BE2C (cell line): Measurements from ENCODE around the gene MVB12B.

Experiments
- DNase-seq: peaks from one replicate; pipeline ENCODE4 v3.0.0-alpha.2; 2020
- H3K27me3 ChIP-seq: fragments of 250-450 bp; sonication (Bioruptor Pico); 2 replicates; pipeline ENCODE4 v1.5.1; 2020; ENCODE audit warnings: mild to moderate bottlenecking
- H3K36me3 ChIP-seq: fragments of 250-450 bp; sonication (Bioruptor Pico); 2 replicates; pipeline ENCODE4 v1.5.1; 2020; ENCODE audit warnings: mild to moderate bottlenecking
- H3K4me1 ChIP-seq: fragments of 250-450 bp; sonication (Bioruptor Pico); 2 replicates; pipeline ENCODE4 v1.5.1; 2020
- H3K4me3 ChIP-seq: 2 replicates; pipeline ENCODE4 v1.5.1; 2011; ENCODE audit warnings: low read depth, low read length
- H3K9me3 ChIP-seq: fragments of 250-450 bp; sonication (Bioruptor Pico); 2 replicates; pipeline ENCODE4 v1.5.1; 2020
- TF ChIP-seq, protein P1 (sequence below): IDR thresholded peaks from 2 replicates; pipeline ENCODE4 v1.5.1; 2012; ENCODE audit warnings: mild to moderate bottlenecking, low read depth, low read length

Gene MVB12B

DNA sequence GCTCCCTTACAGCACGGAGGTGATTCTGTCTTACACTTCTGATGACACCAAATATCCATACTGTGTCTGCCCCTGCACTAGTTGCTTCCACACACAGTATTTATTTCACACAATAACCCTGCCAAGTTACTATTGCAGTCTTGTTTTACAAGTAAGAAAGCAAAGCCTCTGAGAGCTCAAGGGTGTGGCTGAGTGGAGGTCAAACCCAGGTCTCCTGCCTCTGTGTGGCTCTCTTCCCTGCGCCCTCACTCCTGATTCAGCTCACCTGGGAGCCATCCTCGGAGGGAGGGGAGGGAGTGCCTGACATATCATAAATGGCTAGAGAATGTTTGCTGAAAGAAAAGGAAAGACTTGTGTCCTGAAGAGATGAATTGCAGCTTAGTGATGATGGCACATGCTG, 41.0 kb downstream of the MVB12B start:
- H3K36me3 ChIP-seq: no peaks in the 10 kb centered on the region
- TF ChIP-seq, protein P1, sequence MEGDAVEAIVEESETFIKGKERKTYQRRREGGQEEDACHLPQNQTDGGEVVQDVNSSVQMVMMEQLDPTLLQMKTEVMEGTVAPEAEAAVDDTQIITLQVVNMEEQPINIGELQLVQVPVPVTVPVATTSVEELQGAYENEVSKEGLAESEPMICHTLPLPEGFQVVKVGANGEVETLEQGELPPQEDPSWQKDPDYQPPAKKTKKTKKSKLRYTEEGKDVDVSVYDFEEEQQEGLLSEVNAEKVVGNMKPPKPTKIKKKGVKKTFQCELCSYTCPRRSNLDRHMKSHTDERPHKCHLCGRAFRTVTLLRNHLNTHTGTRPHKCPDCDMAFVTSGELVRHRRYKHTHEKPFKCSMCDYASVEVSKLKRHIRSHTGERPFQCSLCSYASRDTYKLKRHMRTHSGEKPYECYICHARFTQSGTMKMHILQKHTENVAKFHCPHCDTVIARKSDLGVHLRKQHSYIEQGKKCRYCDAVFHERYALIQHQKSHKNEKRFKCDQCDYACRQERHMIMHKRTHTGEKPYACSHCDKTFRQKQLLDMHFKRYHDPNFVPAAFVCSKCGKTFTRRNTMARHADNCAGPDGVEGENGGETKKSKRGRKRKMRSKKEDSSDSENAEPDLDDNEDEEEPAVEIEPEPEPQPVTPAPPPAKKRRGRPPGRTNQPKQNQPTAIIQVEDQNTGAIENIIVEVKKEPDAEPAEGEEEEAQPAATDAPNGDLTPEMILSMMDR: no peak
- H3K4me3 ChIP-seq: no peak overlapping the region
- H3K4me1 ChIP-seq: no peaks in the 10 kb centered on the region
- H3K27me3 ChIP-seq: no peaks in the 10 kb centered on the region
- DNase-seq: no peak
- no peaks in the 10 kb centered on the region; the same call in 1 of the 2 replicates for H3K9me3 ChIP-seq

DNA sequence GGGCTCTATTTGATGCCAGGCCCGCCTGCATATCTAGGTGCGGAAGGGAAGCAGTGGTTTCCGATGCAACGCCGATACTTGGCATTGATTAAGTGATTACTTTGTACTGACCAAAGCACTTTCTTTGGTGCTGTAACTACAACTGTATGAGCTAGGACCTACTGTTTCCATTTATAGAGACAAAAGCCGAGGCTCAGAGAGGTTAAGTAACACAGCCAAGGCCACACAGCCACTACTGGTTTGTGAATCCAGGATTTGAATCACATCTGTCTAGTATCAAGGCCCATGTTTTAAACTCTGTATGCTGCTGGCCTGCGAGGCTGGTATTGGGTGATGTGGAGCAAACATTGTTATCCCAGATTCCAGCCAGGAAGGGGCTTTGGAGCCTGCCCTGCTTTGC, 41.4 kb downstream of the MVB12B start:
- H3K9me3 ChIP-seq: no peaks in the 10 kb centered on the region; the same call in 1 of the 2 replicates
- no peaks in the 10 kb centered on the region for H3K36me3 ChIP-seq
- DNase-seq: no peak
- no peaks in the 10 kb centered on the region for H3K27me3 ChIP-seq
- TF ChIP-seq, protein P1: no peak
- H3K4me1 ChIP-seq: no peaks in the 10 kb centered on the region
- H3K4me3 ChIP-seq: no peak overlapping the region

DNA sequence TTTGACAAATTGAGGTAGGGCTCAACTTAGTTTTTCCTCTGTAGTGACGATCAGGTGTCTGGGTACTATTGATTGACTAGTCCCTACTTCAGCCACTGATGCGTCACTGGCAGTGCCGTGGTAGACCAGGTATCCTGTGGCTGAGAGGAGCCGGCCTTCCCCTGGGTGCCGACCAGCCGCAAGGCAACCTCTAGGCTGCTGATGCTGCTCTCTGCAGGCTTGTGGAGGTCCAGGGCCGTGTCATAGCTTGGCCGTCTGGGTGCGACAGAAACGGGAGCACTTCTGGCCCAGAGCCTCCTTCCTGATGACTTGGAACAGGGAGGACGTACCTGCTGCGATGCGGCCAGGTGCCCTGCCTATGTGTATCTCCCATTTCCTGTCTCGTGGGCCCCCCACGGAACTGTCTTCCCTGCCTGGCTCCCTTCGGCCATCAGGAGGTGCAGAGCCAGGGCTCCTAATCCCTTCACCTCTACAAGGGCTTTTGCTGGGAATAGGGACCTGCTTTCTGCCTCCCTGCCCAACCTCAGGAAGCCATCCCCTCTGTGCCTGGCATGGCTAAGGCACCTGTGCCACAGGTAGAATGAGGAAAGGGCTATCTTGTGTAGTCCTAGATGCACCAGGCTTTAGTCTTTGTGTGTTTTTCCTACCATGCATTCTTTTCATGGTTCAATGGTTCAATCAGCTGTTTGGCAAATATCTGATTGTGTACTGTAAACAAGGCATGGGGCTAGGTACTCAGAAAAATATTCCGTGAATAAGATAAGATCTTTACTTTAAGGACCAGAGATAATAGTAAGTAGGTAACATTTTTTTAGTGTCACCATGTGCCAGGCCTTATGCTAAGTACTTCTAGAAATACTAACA, 44.6 kb downstream of the MVB12B start:
- Histone ChIP-seq H3K27me3 (no peaks in the 10 kb centered on the region), H3K4me1 (peaks cover 5% of the 10 kb centered on the region; the same call in 1 of the 2 replicates), H3K9me3 (no peaks in the 10 kb centered on the region), H3K36me3 (no peaks in the 10 kb centered on the region), H3K4me3 (no peak overlapping the region)
- TF ChIP-seq, protein P1: no peak
- DNase-seq: no peak

DNA sequence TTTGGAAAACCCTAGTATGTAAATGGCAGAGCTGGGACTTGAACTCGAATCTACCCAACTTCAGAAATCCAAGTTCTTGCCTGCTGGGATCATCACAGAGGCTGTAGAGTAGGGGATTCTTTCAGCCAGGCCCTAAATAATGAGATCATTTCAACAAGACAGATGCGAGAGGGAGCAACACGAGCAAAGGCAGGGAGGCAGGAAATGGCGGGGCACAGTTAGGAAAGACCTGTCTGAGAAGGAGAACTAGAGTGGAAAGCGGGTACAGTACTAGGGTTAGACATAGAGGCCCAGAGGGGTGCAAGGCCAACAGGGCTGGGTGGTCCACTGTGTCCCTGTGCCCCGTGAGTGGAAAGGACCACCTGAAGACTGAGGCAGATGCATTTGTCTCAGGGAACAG, 46.1 kb downstream of the MVB12B start:
- H3K27me3 ChIP-seq: no peaks in the 10 kb centered on the region
- TF ChIP-seq, protein P1: no peak
- DNase-seq: no peak

DNA sequence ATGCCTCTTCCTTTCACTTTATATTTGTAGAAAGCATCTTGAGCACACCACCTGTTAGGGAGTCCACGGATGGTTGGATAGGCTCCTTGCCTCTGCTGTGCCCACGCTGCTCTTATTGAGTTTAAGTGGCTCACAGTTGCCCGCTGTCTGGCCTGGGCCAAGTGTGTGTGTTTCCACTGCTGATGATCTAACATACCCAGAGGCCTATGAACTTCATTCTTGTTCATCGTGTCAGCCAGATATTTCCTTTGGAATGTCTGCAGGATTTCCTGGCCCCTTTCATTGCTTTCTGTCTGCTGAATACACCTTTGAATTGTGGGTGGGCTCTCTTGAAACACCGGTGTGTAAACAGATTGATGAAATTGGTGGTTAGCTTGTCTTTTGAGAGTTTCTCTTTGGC, 46.6 kb downstream of the MVB12B start:
- TF ChIP-seq, protein P1: no peak
- DNase-seq: no peak
- H3K27me3 ChIP-seq: no peaks in the 10 kb centered on the region
- no peaks in the 10 kb centered on the region for H3K9me3 ChIP-seq
- H3K4me3 ChIP-seq: no peak overlapping the region
- H3K4me1 ChIP-seq: peaks cover 6% of the 10 kb centered on the region; the same call in 1 of the 2 replicates
- no peaks in the 10 kb centered on the region for H3K36me3 ChIP-seq

More for the DNA sequence above, 46.1 kb downstream of the MVB12B start:
- Histone ChIP-seq H3K4me1 (peaks cover 6% of the 10 kb centered on the region; the same call in 1 of the 2 replicates), H3K9me3 (no peaks in the 10 kb centered on the region), H3K36me3 (no peaks in the 10 kb centered on the region), H3K4me3 (no peak overlapping the region)

DNA sequence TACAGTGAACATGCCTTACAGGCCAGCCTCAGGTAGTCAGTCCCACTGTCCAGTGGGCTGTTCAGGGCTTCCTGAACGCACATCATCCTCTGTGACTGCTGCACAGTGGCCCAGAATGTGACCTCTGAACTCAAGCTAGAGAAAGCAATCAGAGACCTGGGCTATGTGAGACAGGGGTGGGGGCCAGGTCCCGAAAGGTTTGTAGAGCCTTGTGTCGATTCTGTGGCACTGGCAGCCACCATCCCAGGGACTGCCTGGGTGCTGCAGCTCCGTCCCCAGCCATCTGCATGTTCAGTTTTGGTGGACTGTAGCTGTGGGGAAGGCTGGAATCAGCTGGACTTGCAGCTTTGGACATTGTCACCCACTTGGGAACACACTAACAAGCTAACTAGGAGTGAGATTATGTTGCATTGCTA, 47.7 kb downstream of the MVB12B start:
- no peaks in the 10 kb centered on the region for H3K36me3 ChIP-seq
- no peak overlapping the region for H3K4me3 ChIP-seq
- peaks cover 6% of the 10 kb centered on the region; the same call in 1 of the 2 replicates for H3K4me1 ChIP-seq
- DNase-seq: no peak
- H3K9me3 ChIP-seq: no peaks in the 10 kb centered on the region
- no peaks in the 10 kb centered on the region for H3K27me3 ChIP-seq
- TF ChIP-seq, protein P1: no peak
